HepG2 (cell line): ENCODE data around the gene MYH9. TPM values are rescaled to one million over a fixed set of nuclear protein-coding genes. Genes with fewer than 3 reads are reported as not detected.
"Not testable (repeated sequence)": the region's sequence is repeated elsewhere in the genome, so short reads cannot be mapped to it uniquely, and the experiment has no call there.

Source experiments
- ATAC-seq: fragments of 200-7000 bp; cut with Tn5 transposase; 3 replicates; pipeline ENCODE4 v1.9.1; 2020; ENCODE audit warnings: mild to moderate bottlenecking, moderate library complexity
- BruUV-seq: library from RNA; stranded (reverse); fragments of 400-500 nt; replicated peaks from 2 replicates; lab custom pipeline; 2021; lab: Mats Ljungman, UMichigan
- CTCF ChIA-PET: fragments of 300-600 bp; formaldehyde crosslinking; extraction: SDS; loops from one replicate; lab custom pipeline; 2021; ENCODE audit warnings: low total read pairs, inconsistent platforms, low intra/inter-chr PET ratio; lab: Yijun Ruan, JAX
- POLR2A ChIA-PET: fragments of 350-600 bp; sonication (Branson Sonifier 250); formaldehyde crosslinking; loops from one replicate; lab custom pipeline; 2020; ENCODE audit warnings: antibody characterized with exemption, inconsistent platforms; lab: Yijun Ruan, JAX
- DNase-seq: peaks from one replicate; pipeline ENCODE4 v3.0.0-alpha.2; 2015; ENCODE audit warnings: low spot score
- FAIRE-seq: peaks from 3 replicates; lab custom pipeline; 2011; peaks lifted over from hg19 to GRCh38; lab: Jason Lieb, UNC
- H2AFZ ChIP-seq: one replicate; pipeline ENCODE4 v1.6.1; 2011; ENCODE audit warnings: low read length, inconsistent platforms
- H3K27ac ChIP-seq: fragments of 300-600 bp; 3 replicates; pipeline ENCODE4 v1.8.0; 2011; ENCODE audit warnings: mixed run types, mild to moderate bottlenecking, mixed read lengths, low read length, inconsistent platforms; ENCODE audit not compliant: insufficient read depth; ENCODE audit errors: extremely low read length
- H3K27me3 ChIP-seq, 2 experiments: fragments of 200-600 bp in 1 of 2; 2 replicates in 1 of 2; 3 replicates in 1 of 2; pipeline versions ENCODE4 v1.6.0 to v1.8.0; 2011; ENCODE audit warnings: low read length in 2 of 2, mild to moderate bottlenecking in 2 of 2, moderate library complexity in 2 of 2, inconsistent platforms in 1 of 2; ENCODE audit not compliant: insufficient read depth in 2 of 2, control insufficient read depth in 1 of 2
- H3K36me3 ChIP-seq, 2 experiments: fragments of 200-600 bp in 1 of 2; replicated peaks in 1 of 2; 2 replicates in 1 of 2; 3 replicates in 1 of 2; pipeline versions ENCODE4 v1.5.1 to v1.8.0; 2011; ENCODE audit warnings: low read length in 2 of 2, inconsistent platforms in 1 of 2; ENCODE audit not compliant: insufficient read depth in 2 of 2, control insufficient read depth in 1 of 2
- H3K4me1 ChIP-seq: 2 replicates; pipeline ENCODE4 v1.5.1; 2012; ENCODE audit warnings: low read length, inconsistent platforms; ENCODE audit not compliant: insufficient read depth
- H3K4me2 ChIP-seq: 2 replicates; pipeline ENCODE4 v1.6.0; 2011; ENCODE audit warnings: low read depth, low read length, inconsistent platforms
- H3K4me3 ChIP-seq, 3 experiments: fragments of 200-600 bp in 1 of 3; sonication (generic), shearing (Covaris generic) in 1 of 3; replicated peaks in 1 of 3; 2 replicates each; pipeline ENCODE4 v1.5.1; 2011 to 2016; ENCODE audit warnings: low read length in 3 of 3, inconsistent platforms in 2 of 3, low read depth in 2 of 3, mild to moderate bottlenecking in 2 of 3, control low read depth in 1 of 3, mixed read lengths in 1 of 3; ENCODE audit not compliant: insufficient read depth in 1 of 3
- H3K79me2 ChIP-seq: one replicate; pipeline ENCODE4 v1.6.1; 2011; ENCODE audit warnings: low read length, inconsistent platforms; ENCODE audit not compliant: insufficient read depth
- H3K9ac ChIP-seq: 2 replicates; pipeline ENCODE4 v1.6.0; 2011; ENCODE audit warnings: mild to moderate bottlenecking, low read depth, low read length, inconsistent platforms; ENCODE audit not compliant: insufficient read depth
- H3K9me3 ChIP-seq: 2 replicates; pipeline ENCODE4 v1.5.1; 2012; ENCODE audit warnings: mild to moderate bottlenecking, low read length
- H4K20me1 ChIP-seq: 2 replicates; pipeline ENCODE4 v1.6.0; 2011; ENCODE audit warnings: inconsistent platforms, mild to moderate bottlenecking, low read length, moderate library complexity; ENCODE audit not compliant: insufficient read depth
- AKAP8 ChIP-seq: sonication (generic); formaldehyde crosslinking; IDR thresholded peaks from 2 replicates; pipeline ENCODE4 v1.5.1; 2020; ENCODE audit warnings: mild to moderate bottlenecking, missing genetic modification reagents
- GRHL1 ChIP-seq: sonication (generic); formaldehyde crosslinking; conservative IDR thresholded peaks from 2 replicates; pipeline ENCODE4 v1.8.0; 2022; ENCODE audit warnings: missing genetic modification reagents
- GTF3A ChIP-seq: sonication (generic); formaldehyde crosslinking; conservative IDR thresholded peaks from 2 replicates; pipeline ENCODE4 v1.4.0; 2020; ENCODE audit warnings: mild to moderate bottlenecking, missing genetic modification reagents
- ZKSCAN1 ChIP-seq: fragments of 150-350 bp; IDR thresholded peaks from 2 replicates; pipeline ENCODE4 v1.6.1; 2014; ENCODE audit warnings: low read length
- ZNF160 ChIP-seq: sonication (generic); formaldehyde crosslinking; IDR thresholded peaks from 2 replicates; pipeline ENCODE4 v1.8.0; 2022; ENCODE audit warnings: mild to moderate bottlenecking, inconsistent platforms, missing genetic modification reagents
- ZNF768 ChIP-seq: sonication (generic); formaldehyde crosslinking; IDR thresholded peaks from 2 replicates; pipeline ENCODE4 v1.4.0; 2020; ENCODE audit warnings: missing genetic modification reagents
- WGBS: methylation state at CpG from one replicate; pipeline ENCODE4 v1.1.6; 2017; ENCODE audit warnings: low lambda C conversion rate; 5-methylcytosine and 5-hydroxymethylcytosine counted together
- in situ Hi-C: cut with HindIII; loops from 2 replicates; pipeline ENCODE4 v1.10.0; 2017; ENCODE audit warnings: low pct_unique_long_range_greater_than_20kb; ENCODE audit not compliant: extremely low pct_ligation_motif_present
- intact Hi-C: fragments of 100-400 bp; cut with micrococcal nuclease; formaldehyde crosslinking; loops from one replicate; pipeline ENCODE4 v1.10.0; 2022; ENCODE audit not compliant: unreplicated experiment
- polyA plus RNA-seq, 8 experiments: library from polyadenylated mRNA; depleted of rRNA in 3 of 8; stranded (reverse) in 7 of 8; unstranded in 1 of 8; fragments of >200 nt; fragmentation: Illumina TruSeq in 4 of 8; extraction: Trizol in 4 of 8; gene quantifications; 2 replicates each; pipeline versions ENCODE4 v1.2.1 to v1.2.3, GENCODE V29; 2011 to 2016; ENCODE audit warnings: low read depth in 4 of 8, missing spikeins in 1 of 8, mixed read lengths in 1 of 8; ENCODE audit not compliant: insufficient read depth in 1 of 8
- total RNA-seq, 5 experiments: library from RNA; depleted of rRNA; stranded (reverse); fragments of >200 nt; fragmentation: Illumina TruSeq; extraction: Trizol; gene quantifications; 2 replicates each; pipeline ENCODE4 v1.2.3, GENCODE V29; 2016; ENCODE audit warnings: low read depth in 1 of 5
- TF ChIP-seq, protein P1 (sequence below): sonication (generic); formaldehyde crosslinking; IDR thresholded peaks from 2 replicates; pipeline ENCODE4 v1.5.1; 2020; ENCODE audit warnings: mild to moderate bottlenecking, missing genetic modification reagents, moderate library complexity
- TF ChIP-seq, protein P2 (sequence below): sonication (generic); formaldehyde crosslinking; IDR thresholded peaks from 2 replicates; pipeline ENCODE4 v1.8.0; 2022; ENCODE audit warnings: missing genetic modification reagents, mild to moderate bottlenecking, borderline replicate concordance

Gene MYH9
- total and polyA plus RNA-seq, 2 of the 13 experiments (the other 11 are each of a cell fraction or from before 2014, with no cell fraction given), result 50.7 to 98.5 TPM

DNA sequence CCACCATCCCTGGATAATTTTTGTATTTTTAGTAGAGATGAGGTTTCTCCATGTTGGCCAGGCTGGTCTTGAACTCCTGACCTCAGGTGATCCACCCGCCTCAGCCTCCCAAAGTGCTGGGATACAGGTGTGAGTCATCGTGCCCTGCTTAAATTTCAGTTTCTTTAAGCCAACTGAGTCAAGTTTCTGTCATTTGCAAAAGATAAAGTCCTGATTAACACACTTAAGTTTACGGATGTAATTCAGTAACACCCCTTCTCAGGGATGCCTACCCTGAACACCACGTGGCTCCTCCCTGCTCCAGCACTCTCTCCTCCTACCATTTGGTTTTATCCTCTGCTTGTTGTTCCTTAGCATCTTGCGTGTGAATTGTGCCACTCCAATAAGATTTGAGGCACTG, 36.7 kb upstream of the MYH9 start:
- H3K36me3 ChIP-seq, H3K79me2 ChIP-seq, H3K9ac ChIP-seq, CTCF ChIA-PET, in situ Hi-C loops, H3K4me3 ChIP-seq, H3K27me3 ChIP-seq, H3K27ac ChIP-seq, H3K9me3 ChIP-seq, DNase-seq, BruUV-seq, H3K4me2 ChIP-seq, H2AFZ ChIP-seq, H4K20me1 ChIP-seq, ATAC-seq, intact Hi-C loops, FAIRE-seq: not testable (repeated sequence)
- WGBS, result 92% methylated on average over 5 of the region's 5 CpGs
- peaks cover 78% of the 10 kb centered on the region for H3K4me1 ChIP-seq
- POLR2A ChIA-PET, result interaction anchor here (0.6 to 6.4 kb wide), 4 partner anchors 10 to 572 kb away, joined by 3 to 151 read pairs (median 4); no protein-coding TSS in a partner anchor

DNA sequence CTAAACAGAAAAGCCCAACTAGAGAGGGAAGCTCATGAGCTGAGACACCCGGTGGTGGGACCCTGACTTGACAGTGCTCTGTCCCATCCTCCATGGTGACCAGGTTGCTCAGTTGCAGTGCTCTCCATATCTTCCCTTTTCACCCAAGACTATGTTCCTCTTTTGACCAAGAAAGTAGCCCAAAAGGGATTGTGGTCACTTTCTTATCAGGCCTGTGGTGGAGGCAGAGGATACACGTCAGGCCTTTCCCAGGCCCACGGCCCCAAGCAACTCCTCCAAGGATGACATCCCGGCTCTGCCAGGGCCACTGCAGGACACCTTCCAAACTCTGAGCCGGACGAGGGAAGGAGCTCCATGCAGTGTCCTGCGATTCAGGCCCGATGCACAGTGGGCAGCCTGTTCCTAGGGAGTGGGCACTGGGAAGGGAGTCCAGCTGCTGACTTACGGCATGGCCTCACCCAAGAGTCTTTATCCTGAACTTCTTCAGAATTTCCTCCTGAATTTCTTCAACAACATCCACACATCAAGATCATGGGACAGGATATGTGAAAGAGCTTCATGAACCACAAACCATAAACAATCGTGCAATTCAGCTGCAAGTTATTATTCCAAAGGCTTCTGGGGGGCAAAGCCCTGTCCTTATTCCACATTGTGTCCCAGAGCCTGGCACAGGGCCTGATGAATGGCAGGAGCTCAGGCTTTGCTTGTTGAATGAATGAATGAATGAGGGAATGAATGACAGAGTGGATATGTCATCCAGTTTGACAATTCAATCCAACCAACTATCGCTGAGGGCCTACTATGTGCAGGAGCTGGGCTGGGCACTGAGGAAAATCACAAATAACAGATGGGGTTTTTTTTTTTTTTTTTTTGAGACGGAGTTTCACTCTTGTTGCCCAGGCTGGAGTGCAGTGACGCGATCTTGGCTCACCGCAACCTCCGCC, 36.0 kb upstream of the MYH9 start:
- BruUV-seq, result no TSS peak
- H3K27me3 ChIP-seq, result no peaks in the 10 kb centered on the region
- no peak overlapping the region for H2AFZ ChIP-seq
- no peak overlapping the region for H3K4me3 ChIP-seq
- CTCF ChIA-PET, result no interaction called here
- 95% methylated on average over 13 of the region's 16 CpGs for WGBS
- in situ Hi-C loops, result no loop called here
- H3K9me3 ChIP-seq, result no peaks in the 10 kb centered on the region
- DNase-seq (no peak), ATAC-seq (no peak), FAIRE-seq (no peak)
- H3K27ac ChIP-seq, result peak overlapping the region; percentile 87
- intact Hi-C loops, result no loop called here
- H3K36me3 ChIP-seq, result no peaks in the 10 kb centered on the region
- POLR2A ChIA-PET, result interaction anchor here (1.0 to 6.4 kb wide), 7 partner anchors 10 to 72 kb away, joined by 4 to 151 read pairs (median 13); partner anchors contain the start of gene MYH9
- no peaks in the 10 kb centered on the region for H4K20me1 ChIP-seq
- H3K4me2 ChIP-seq, result no peak overlapping the region
- H3K79me2 ChIP-seq, result no peaks in the 10 kb centered on the region
- H3K4me1 ChIP-seq, result peaks cover 83% of the 10 kb centered on the region
- H3K9ac ChIP-seq, result no peak overlapping the region
- TF ChIP-seq GTF3A (CRISPR knock-in tag) (no peak), ZNF768 (CRISPR knock-in tag) (0 out of 2 replicates have a peak, but pooled peaks have one; percentile 30), ZNF160 (CRISPR knock-in tag) (no peak), AKAP8 (CRISPR knock-in tag) (0 out of 2 replicates have a peak, but pooled peaks have one; percentile 2), ZKSCAN1 (peak; percentile 60; the same call in 1 of the 2 replicates), GRHL1 (CRISPR knock-in tag) (no peak)
- TF ChIP-seq, protein P1, sequence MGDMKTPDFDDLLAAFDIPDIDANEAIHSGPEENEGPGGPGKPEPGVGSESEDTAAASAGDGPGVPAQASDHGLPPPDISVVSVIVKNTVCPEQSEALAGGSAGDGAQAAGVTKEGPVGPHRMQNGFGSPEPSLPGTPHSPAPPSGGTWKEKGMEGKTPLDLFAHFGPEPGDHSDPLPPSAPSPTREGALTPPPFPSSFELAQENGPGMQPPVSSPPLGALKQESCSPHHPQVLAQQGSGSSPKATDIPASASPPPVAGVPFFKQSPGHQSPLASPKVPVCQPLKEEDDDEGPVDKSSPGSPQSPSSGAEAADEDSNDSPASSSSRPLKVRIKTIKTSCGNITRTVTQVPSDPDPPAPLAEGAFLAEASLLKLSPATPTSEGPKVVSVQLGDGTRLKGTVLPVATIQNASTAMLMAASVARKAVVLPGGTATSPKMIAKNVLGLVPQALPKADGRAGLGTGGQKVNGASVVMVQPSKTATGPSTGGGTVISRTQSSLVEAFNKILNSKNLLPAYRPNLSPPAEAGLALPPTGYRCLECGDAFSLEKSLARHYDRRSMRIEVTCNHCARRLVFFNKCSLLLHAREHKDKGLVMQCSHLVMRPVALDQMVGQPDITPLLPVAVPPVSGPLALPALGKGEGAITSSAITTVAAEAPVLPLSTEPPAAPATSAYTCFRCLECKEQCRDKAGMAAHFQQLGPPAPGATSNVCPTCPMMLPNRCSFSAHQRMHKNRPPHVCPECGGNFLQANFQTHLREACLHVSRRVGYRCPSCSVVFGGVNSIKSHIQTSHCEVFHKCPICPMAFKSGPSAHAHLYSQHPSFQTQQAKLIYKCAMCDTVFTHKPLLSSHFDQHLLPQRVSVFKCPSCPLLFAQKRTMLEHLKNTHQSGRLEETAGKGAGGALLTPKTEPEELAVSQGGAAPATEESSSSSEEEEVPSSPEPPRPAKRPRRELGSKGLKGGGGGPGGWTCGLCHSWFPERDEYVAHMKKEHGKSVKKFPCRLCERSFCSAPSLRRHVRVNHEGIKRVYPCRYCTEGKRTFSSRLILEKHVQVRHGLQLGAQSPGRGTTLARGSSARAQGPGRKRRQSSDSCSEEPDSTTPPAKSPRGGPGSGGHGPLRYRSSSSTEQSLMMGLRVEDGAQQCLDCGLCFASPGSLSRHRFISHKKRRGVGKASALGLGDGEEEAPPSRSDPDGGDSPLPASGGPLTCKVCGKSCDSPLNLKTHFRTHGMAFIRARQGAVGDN (CRISPR knock-in tag), result 0 out of 2 replicates have a peak, but pooled peaks have one; percentile 38
- TF ChIP-seq, protein P2, sequence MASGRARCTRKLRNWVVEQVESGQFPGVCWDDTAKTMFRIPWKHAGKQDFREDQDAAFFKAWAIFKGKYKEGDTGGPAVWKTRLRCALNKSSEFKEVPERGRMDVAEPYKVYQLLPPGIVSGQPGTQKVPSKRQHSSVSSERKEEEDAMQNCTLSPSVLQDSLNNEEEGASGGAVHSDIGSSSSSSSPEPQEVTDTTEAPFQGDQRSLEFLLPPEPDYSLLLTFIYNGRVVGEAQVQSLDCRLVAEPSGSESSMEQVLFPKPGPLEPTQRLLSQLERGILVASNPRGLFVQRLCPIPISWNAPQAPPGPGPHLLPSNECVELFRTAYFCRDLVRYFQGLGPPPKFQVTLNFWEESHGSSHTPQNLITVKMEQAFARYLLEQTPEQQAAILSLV (CRISPR knock-in tag), result no peak
